PC-3 (cell line): Measurements from ENCODE around the gene CNPY1.

ENCODE experiments used
- EZH2 ChIP-seq: fragments of 300-600 bp; sonication (generic); IDR thresholded peaks from one replicate; pipeline ENCODE4 v1.6.1; 2017; ENCODE audit warnings: antibody characterized with exemption, mild to moderate bottlenecking, low read length; ENCODE audit not compliant: unreplicated experiment
- TF ChIP-seq, protein P1 (sequence below): fragments of 300-600 bp; sonication (generic); conservative IDR thresholded peaks from 2 replicates; pipeline ENCODE4 v1.5.1; 2017; ENCODE audit warnings: antibody characterized with exemption, low read depth, mild to moderate bottlenecking, low read length

DNA sequence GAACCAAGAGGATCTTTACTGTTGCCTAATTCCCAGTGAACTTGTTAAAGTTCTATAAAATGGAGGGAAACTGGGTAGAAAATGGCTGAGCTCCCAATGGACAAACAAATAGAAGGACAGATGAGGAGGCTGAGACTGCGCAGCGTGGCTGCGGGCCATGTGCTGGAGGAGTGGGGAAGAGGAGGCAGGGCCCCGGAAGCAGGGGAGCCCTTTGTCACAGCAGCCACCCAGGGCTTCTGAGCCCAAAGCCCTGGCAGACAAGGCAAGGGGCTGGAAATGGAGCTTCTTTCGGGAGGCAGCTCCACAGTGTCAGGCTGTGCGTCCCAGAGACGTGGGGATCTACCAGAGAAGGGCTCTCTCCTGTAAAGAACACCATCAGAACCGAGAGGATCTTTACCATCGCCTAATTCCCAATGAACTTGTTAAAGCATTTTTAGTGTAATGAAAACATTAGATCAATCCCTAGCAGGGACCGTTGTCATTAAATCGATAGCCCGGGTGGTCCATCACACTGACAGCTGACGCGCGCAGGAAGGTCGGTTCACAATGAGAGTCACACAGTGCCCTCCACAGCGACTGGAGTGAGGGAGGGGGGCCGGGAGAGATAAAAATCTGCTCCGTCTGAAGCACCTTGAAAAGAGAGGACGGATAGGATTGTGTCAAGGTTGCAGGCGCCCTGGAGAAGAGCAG lies 14.0 kb upstream of the CNPY1 start:
- TF ChIP-seq, protein P1, sequence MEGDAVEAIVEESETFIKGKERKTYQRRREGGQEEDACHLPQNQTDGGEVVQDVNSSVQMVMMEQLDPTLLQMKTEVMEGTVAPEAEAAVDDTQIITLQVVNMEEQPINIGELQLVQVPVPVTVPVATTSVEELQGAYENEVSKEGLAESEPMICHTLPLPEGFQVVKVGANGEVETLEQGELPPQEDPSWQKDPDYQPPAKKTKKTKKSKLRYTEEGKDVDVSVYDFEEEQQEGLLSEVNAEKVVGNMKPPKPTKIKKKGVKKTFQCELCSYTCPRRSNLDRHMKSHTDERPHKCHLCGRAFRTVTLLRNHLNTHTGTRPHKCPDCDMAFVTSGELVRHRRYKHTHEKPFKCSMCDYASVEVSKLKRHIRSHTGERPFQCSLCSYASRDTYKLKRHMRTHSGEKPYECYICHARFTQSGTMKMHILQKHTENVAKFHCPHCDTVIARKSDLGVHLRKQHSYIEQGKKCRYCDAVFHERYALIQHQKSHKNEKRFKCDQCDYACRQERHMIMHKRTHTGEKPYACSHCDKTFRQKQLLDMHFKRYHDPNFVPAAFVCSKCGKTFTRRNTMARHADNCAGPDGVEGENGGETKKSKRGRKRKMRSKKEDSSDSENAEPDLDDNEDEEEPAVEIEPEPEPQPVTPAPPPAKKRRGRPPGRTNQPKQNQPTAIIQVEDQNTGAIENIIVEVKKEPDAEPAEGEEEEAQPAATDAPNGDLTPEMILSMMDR, result no peak
- no peak for TF ChIP-seq EZH2
